DMS 273 (cell line): ENCODE results near the gene ENTR1.

Experiments
- DNase-seq: peaks from one replicate; lab custom pipeline; 2025; ENCODE audit not compliant: unreplicated experiment; lab: John Stamatoyannopoulos, UW

ENTR1 gene

GRCh38 chr9:136398286-136398685 lies 12.1 kb downstream of the ENTR1 start:
- DNase-seq: no peak

GRCh38 chr9:136397643-136398042 lies 12.8 kb downstream of the ENTR1 start:
- no peak for DNase-seq

- no peak for DNase-seq
These were observed 14.2 kb downstream of the ENTR1 start for GRCh38 chr9:136396219-136396515.

GRCh38 chr9:136395345-136396218 lies 14.8 kb downstream of the ENTR1 start:
- DNase-seq: no peak

- DNase-seq: no peak
These were observed 15.4 kb downstream of the ENTR1 start for GRCh38 chr9:136395020-136395340.

GRCh38 chr9:136394312-136395019 lies 15.9 kb downstream of the ENTR1 start:
- no peak for DNase-seq

GRCh38 chr9:136393531-136393930 lies 16.9 kb downstream of the ENTR1 start:
- DNase-seq: no peak

- DNase-seq: no peak
These were observed 17.6 kb downstream of the ENTR1 start for GRCh38 chr9:136392538-136393449.

- DNase-seq: no peak
These were observed 18.5 kb downstream of the ENTR1 start for GRCh38 chr9:136391737-136392537.

- DNase-seq: no peak
These were observed 21.0 kb downstream of the ENTR1 start for GRCh38 chr9:136389396-136389795.

GRCh38 chr9:136387217-136387616 lies 23.2 kb downstream of the ENTR1 start:
- no peak for DNase-seq

GRCh38 chr9:136386018-136386417 lies 24.4 kb downstream of the ENTR1 start:
- peak; percentile 80 for DNase-seq

GRCh38 chr9:136385015-136385414 lies 25.4 kb downstream of the ENTR1 start:
- DNase-seq: no peak

- DNase-seq: no peak
These were observed 27.0 kb downstream of the ENTR1 start for GRCh38 chr9:136383436-136383835.

- no peak for DNase-seq
These were observed 28.4 kb downstream of the ENTR1 start for GRCh38 chr9:136381966-136382513.

GRCh38 chr9:136381311-136381710 lies 29.1 kb downstream of the ENTR1 start:
- DNase-seq: no peak

- DNase-seq: no peak
These were observed 30.0 kb downstream of the ENTR1 start for GRCh38 chr9:136380381-136380780.

GRCh38 chr9:136379891-136380290 lies 30.5 kb downstream of the ENTR1 start:
- no peak for DNase-seq

GRCh38 chr9:136379401-136379800 lies 31.0 kb downstream of the ENTR1 start:
- DNase-seq: no peak

GRCh38 chr9:136379003-136379287 lies 31.5 kb downstream of the ENTR1 start:
- DNase-seq: no peak
